HG02981 (cell line): Measurements from ENCODE around the gene HIF3A.

ENCODE experiments used
- ATAC-seq: cut with Tn5 transposase; IDR thresholded peaks from one replicate; pipeline ENCODE4 v1.9.1; 2021; ENCODE audit warnings: mild to moderate bottlenecking, moderate library complexity; ENCODE audit not compliant: unreplicated experiment

HIF3A gene

GRCh38 chr19:46381756-46382345 is 85.0 kb downstream of the HIF3A start:
- no peak for ATAC-seq

- no peak for ATAC-seq
Observed at GRCh38 chr19:46383171-46383815, 86.5 kb downstream of the HIF3A start.

GRCh38 chr19:46383846-46384245 is 87.0 kb downstream of the HIF3A start:
- ATAC-seq: no peak

DNA sequence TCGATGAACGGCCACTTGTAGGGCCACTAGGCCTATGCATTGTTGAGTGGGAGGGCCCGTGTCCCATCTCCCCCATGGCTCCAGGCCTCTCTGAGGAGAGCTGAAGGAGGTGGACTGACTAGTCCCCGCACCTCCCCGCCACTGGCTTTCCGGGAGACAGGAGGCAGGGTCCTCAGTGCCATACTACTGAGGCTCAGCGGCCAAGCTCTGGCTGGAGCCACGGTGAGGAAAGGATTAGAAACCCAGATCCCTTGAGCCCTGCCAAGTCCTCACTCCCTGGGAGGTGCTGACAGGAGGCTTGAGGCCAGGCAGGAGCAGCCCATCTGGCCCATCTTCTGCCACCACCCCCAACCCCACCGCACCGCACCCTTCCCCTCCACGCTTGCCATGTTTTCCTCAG is 87.6 kb downstream of the HIF3A start:
- no peak for ATAC-seq

- no peak for ATAC-seq
Observed at GRCh38 chr19:46385636-46386035, 88.8 kb downstream of the HIF3A start.

- no peak for ATAC-seq
Observed at GRCh38 chr19:46386151-46386550, 89.3 kb downstream of the HIF3A start.

- no peak for ATAC-seq
Observed at GRCh38 chr19:46386996-46387712, 90.3 kb downstream of the HIF3A start.

- ATAC-seq: no peak
Observed at GRCh38 chr19:46387713-46388130, 90.9 kb downstream of the HIF3A start.

GRCh38 chr19:46388311-46389095 is 91.7 kb downstream of the HIF3A start:
- no peak for ATAC-seq

GRCh38 chr19:46390121-46390858 is 93.4 kb downstream of the HIF3A start:
- no peak for ATAC-seq

DNA sequence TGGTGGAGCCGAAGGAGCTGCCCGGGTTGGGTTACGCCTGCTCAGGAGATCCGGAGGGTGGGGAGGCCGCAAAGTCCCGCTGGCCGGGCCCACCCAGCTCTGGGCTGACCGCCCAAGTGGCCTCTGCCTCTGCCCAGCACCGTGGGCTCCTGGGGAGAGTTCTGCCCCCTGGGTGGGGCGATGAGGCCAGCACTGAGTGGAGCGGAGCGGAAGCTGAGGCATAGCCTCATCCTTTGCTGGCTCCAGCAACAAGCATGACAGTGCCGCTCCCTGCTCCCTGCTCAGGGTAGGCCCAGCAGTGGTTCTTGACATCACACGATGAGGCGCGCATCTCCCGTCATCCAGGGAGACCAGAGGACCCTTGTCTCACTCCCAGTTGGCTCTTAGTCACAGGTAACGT is 94.0 kb downstream of the HIF3A start:
- no peak for ATAC-seq

- no peak for ATAC-seq
Observed at GRCh38 chr19:46391296-46392251, 94.7 kb downstream of the HIF3A start.

- ATAC-seq: no peak
Observed at GRCh38 chr19:46392252-46392801, 95.5 kb downstream of the HIF3A start.

DNA sequence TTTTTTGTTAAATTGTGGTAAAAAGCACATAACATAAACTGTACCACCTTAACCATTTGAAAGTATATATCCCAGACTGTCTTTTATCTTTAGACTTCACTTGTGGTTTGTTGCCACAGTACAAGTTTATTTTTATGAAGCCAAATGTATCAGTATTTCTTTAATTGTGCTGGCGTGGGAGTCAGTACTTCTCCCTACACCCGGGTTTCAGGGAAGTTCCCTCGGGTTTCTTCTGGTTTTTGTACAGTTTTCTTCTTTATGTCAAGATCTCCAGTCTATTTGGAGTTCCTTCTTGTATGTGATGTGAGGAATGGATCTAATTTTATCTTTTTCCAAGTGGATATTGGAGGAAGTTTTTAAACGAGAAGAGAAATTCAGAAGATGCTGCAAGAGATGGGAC is 96.0 kb downstream of the HIF3A start:
- no peak for ATAC-seq
